Muscle layer of duodenum (tissue), 2 donors: ENCODE data around the gene PLXNB3.

Experiments
- H3K27ac ChIP-seq: one replicate; pipeline ENCODE4 v1.7.0; 2013; ENCODE audit warnings: mild to moderate bottlenecking, low read length
- H3K27me3 ChIP-seq: one replicate; pipeline ENCODE4 v1.7.0; 2013; ENCODE audit warnings: low read depth, mild to moderate bottlenecking, control low read depth, low read length
- H3K36me3 ChIP-seq, 2 donors: one replicate each; pipeline ENCODE4 v1.7.0; 2013; ENCODE audit warnings: low read length in 2 of 2, control low read depth in 1 of 2, mild to moderate bottlenecking in 1 of 2; ENCODE audit not compliant: insufficient read depth in 2 of 2, control insufficient read depth in 1 of 2
- H3K4me1 ChIP-seq, 2 donors: one replicate each; pipeline ENCODE4 v1.7.0; 2013; ENCODE audit warnings: low read length in 2 of 2, mild to moderate bottlenecking in 2 of 2, control low read depth in 1 of 2, moderate library complexity in 1 of 2; ENCODE audit not compliant: insufficient read depth in 2 of 2, control insufficient read depth in 1 of 2
- H3K4me3 ChIP-seq, 2 donors: one replicate each; pipeline ENCODE4 v1.7.0; 2013; ENCODE audit warnings: low read length in 2 of 2, low read depth in 1 of 2, mild to moderate bottlenecking in 1 of 2
- H3K9me3 ChIP-seq, 2 donors: one replicate each; pipeline ENCODE4 v1.7.0; 2013; ENCODE audit warnings: low read length in 2 of 2, control low read depth in 1 of 2, mild to moderate bottlenecking in 1 of 2; ENCODE audit not compliant: control insufficient read depth in 1 of 2
- donor health status: healthy.

Gene PLXNB3

DNA sequence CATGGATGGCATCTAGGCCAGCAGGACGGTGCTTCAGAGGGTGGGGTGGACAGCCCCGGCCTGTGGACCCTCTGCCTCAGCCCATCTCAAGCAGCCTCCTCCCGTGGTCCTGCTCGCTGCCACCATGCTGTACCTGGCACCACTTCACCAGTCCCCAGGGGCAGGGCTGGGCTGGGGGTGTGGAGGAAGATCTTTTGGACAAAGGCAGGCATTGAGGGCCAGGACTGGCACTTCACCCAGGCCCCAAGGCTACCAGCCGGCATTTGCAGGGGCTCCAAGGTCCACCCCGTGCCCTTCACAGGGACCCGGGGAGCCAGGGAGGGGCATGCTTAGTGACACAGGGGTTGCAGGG is 713 bp downstream of the PLXNB3 start:
- Histone ChIP-seq H3K27ac (no peak overlapping the region), H3K4me3 (peak overlapping the region; percentile 16 to 52)

GRCh38 chrX:153765138-153766079 is 1.4 kb downstream of the PLXNB3 start:
- Histone ChIP-seq H3K36me3 (no peaks in the 10 kb centered on the region), H3K9me3 (no peaks in the 10 kb centered on the region), H3K27ac (no peak overlapping the region), H3K4me1 (peaks cover 0 to 3% of the 10 kb centered on the region in 2 donors), H3K4me3 (peak overlapping the region in 1 of 2 donors; percentile 52), H3K27me3 (no peaks in the 10 kb centered on the region)

More for the DNA sequence above, 713 bp downstream of the PLXNB3 start:
- no peaks in the 10 kb centered on the region for H3K36me3 ChIP-seq
- no peaks in the 10 kb centered on the region for H3K27me3 ChIP-seq
- no peaks in the 10 kb centered on the region for H3K9me3 ChIP-seq
- H3K4me1 ChIP-seq, result peaks cover 0 to 3% of the 10 kb centered on the region in 2 donors

DNA sequence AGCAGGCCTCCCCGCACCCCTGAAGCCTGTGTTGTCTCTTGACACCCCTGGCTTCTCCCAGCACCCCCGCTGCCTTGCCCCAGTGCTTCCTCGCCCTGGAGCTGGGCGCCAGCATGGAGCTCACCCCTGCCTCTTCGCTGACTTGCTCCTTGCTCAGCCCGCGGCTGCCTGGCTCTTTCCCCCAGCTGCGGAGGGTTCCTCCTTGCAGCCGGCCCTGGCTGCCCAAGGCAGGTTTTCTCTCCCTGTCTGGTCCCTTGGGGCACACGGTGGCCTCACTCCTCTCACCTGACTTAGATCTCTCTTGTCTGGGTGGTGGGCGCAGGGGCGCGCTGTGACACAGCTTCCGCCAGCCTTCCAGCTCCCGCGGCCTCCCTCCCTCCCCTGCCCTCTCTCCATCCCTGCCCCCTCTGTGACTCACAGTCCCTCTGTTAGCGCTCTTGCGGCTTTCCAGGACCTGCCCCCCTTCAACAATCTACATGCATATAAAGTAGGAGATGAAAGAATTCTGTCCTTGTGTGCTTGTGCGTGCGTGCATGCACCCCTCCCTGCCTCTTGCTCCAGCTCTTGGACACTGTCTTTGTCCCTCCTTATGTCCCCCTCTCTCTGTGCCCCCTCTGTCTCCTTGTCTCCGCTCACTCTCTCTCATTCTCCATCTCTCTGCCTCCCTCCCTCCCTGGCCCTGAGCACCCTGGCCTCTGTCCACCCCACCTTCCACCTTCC is 2.2 kb downstream of the PLXNB3 start:
- H3K4me1 ChIP-seq, result peaks cover 0 to 3% of the 10 kb centered on the region in 2 donors
- no peaks in the 10 kb centered on the region for H3K27me3 ChIP-seq
- H3K9me3 ChIP-seq, result no peaks in the 10 kb centered on the region
- peak overlapping the region in 1 of 2 donors; percentile 52 for H3K4me3 ChIP-seq
- no peak overlapping the region for H3K27ac ChIP-seq
- peaks cover 0 to 5% of the 10 kb centered on the region in 2 donors for H3K36me3 ChIP-seq

DNA sequence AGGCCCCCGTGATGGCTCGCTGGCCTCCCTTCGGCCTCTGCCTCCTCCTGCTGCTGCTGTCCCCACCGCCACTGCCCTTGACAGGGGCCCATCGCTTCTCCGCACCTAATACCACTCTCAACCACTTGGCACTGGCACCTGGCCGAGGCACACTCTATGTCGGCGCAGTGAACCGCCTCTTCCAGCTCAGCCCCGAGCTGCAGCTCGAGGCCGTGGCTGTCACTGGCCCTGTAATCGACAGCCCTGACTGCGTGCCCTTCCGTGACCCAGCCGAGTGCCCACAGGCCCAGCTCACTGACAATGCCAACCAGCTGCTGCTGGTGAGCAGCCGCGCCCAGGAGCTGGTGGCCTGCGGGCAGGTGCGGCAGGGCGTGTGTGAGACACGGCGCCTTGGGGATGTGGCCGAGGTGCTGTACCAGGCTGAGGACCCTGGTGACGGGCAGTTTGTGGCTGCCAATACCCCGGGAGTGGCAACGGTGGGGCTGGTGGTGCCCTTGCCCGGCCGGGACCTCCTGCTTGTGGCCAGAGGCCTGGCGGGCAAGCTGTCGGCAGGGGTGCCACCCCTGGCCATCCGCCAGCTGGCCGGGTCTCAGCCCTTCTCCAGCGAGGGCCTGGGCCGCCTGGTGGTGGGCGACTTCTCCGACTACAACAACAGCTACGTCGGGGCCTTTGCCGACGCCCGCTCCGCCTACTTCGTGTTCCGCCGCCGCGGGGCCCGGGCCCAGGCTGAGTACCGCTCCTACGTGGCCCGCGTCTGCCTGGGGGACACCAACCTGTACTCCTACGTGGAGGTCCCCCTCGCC is 3.0 kb downstream of the PLXNB3 start:
- no peaks in the 10 kb centered on the region for H3K9me3 ChIP-seq
- peaks cover 0 to 3% of the 10 kb centered on the region in 2 donors for H3K4me1 ChIP-seq
- no peak overlapping the region for H3K27ac ChIP-seq
- peak overlapping the region in 1 of 2 donors; percentile 52 for H3K4me3 ChIP-seq
- H3K36me3 ChIP-seq, result peaks cover 0 to 7% of the 10 kb centered on the region in 2 donors
- no peaks in the 10 kb centered on the region for H3K27me3 ChIP-seq

DNA sequence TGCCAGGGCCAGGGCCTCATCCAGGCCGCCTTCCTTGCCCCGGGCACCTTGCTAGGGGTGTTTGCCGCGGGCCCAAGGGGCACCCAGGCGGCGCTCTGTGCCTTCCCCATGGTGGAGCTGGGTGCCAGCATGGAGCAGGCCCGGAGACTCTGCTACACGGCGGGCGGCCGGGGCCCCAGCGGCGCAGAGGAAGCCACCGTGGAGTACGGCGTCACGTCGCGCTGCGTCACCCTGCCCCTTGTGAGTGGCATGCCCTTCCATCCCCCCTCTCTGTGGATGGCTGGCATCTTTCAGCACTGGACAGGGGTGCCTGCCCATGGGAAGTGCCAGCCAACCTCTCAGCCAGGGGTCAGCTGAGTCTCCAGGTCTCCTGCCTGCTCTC is 3.6 kb downstream of the PLXNB3 start:
- H3K9me3 ChIP-seq, result no peaks in the 10 kb centered on the region
- H3K4me1 ChIP-seq, result peaks cover 0 to 3% of the 10 kb centered on the region in 2 donors
- H3K4me3 ChIP-seq, result no peak overlapping the region
- H3K36me3 ChIP-seq, result peaks cover 0 to 7% of the 10 kb centered on the region in 2 donors
- no peak overlapping the region for H3K27ac ChIP-seq
- no peaks in the 10 kb centered on the region for H3K27me3 ChIP-seq

GRCh38 chrX:153768311-153769157 is 4.5 kb downstream of the PLXNB3 start:
- H3K9me3 ChIP-seq, result no peaks in the 10 kb centered on the region
- no peaks in the 10 kb centered on the region for H3K27me3 ChIP-seq
- peaks cover 0 to 7% of the 10 kb centered on the region in 2 donors for H3K36me3 ChIP-seq
- no peak overlapping the region for H3K27ac ChIP-seq
- H3K4me3 ChIP-seq, result no peak overlapping the region
- peaks cover 0 to 3% of the 10 kb centered on the region in 2 donors for H3K4me1 ChIP-seq

- Histone ChIP-seq H3K4me3 (no peak overlapping the region), H3K4me1 (peaks cover 0 to 3% of the 10 kb centered on the region in 2 donors), H3K27me3 (no peaks in the 10 kb centered on the region), H3K36me3 (peaks cover 0 to 13% of the 10 kb centered on the region in 2 donors), H3K27ac (no peak overlapping the region), H3K9me3 (no peaks in the 10 kb centered on the region)
Observed at GRCh38 chrX:153769158-153769864, 5.3 kb downstream of the PLXNB3 start.

- Histone ChIP-seq H3K36me3 (peaks cover 0 to 13% of the 10 kb centered on the region in 2 donors), H3K9me3 (no peaks in the 10 kb centered on the region), H3K4me3 (no peak overlapping the region), H3K27ac (no peak overlapping the region), H3K4me1 (peaks cover 0 to 3% of the 10 kb centered on the region in 2 donors), H3K27me3 (no peaks in the 10 kb centered on the region)
Observed at GRCh38 chrX:153769865-153770600, 6.0 kb downstream of the PLXNB3 start.

- H3K9me3 ChIP-seq, result no peaks in the 10 kb centered on the region
- H3K36me3 ChIP-seq, result peaks cover 0 to 13% of the 10 kb centered on the region in 2 donors
- peaks cover 0 to 3% of the 10 kb centered on the region in 2 donors for H3K4me1 ChIP-seq
- H3K27ac ChIP-seq, result no peak overlapping the region
- H3K4me3 ChIP-seq, result no peak overlapping the region
- no peaks in the 10 kb centered on the region for H3K27me3 ChIP-seq
Observed at GRCh38 chrX:153770601-153771414, 6.8 kb downstream of the PLXNB3 start.
